Measurements from ENCODE around the gene MPL. TPM values are rescaled to one million over a fixed set of nuclear protein-coding genes. Genes with fewer than 3 reads are reported as not detected.

MPL gene
- total and polyA plus RNA-seq, 8 donors = not detected

- peak in 1 of 2 donors; percentile 84 for DNase-seq
- WGBS, 5 donors = 14 to 37% (median 24%) methylated on average over 9 to 22 of the region's 22 CpGs
- TF ChIP-seq CTCF (IDR thresholded peaks at IDR 0.05) = no peak
- no peak for TF ChIP-seq POLR2AphosphoS5 (IDR thresholded peaks at IDR 0.05)
- no peak for TF ChIP-seq POLR2A (IDR thresholded peaks at IDR 0.05)
- TF ChIP-seq EP300 (IDR thresholded peaks at IDR 0.05) = no peak
- H3K27me3 ChIP-seq = no peaks in the 10 kb centered on the region
- no peaks in the 10 kb centered on the region for H3K36me3 ChIP-seq
- H3K9me3 ChIP-seq = no peaks in the 10 kb centered on the region
- H3K4me1 ChIP-seq = peaks cover 7 to 43% (median 25%) of the 10 kb centered on the region in 4 donors
- peak overlapping the region; percentile 88 to 97 (median 93) for H3K27ac ChIP-seq
- intact Hi-C loops (cut with DNase I; ENCODE audit: low total_unique reads) = no loop called here
- H3K4me3 ChIP-seq = peak overlapping the region; percentile 53 to 55 (median 54)
Measured at GRCh38 chr1:43348343-43348808, 10.8 kb downstream of the MPL start.

DNA sequence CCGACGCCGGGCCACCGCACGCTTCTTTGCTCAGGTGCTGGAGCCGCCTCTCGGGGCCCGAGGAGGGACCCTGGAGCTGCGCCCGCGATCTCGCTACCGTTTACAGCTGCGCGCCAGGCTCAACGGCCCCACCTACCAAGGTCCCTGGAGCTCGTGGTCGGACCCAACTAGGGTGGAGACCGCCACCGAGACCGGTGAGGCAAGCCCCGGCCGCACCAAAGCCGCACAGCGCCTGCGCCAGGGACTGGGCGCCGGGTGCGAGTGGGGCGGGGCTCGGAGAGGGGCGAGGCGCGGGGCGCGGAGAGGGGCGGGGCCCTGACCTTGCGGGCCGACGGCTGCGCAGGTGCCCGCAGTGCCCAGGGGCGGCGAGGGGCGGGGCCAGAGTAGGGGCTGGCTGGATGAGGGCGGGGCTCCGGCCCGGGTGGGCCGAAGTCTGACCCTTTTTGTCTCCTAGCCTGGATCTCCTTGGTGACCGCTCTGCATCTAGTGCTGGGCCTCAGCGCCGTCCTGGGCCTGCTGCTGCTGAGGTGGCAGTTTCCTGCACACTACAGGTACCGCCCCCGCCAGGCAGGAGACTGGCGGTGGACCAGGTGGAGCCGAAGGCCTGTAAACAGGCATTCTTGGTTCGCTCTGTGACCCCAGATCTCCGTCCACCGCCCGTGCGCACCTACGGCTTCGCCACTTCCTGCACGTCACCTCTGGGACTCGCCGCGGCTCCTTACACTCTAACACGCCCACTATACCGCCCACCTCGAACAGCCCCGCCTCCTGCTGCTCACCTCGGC lies 11.4 kb downstream of the MPL start:
- peak overlapping the region; percentile 53 to 55 (median 54) for H3K4me3 ChIP-seq
- H3K27ac ChIP-seq = peak overlapping the region; percentile 88 to 97 (median 93)
- no peaks in the 10 kb centered on the region for H3K27me3 ChIP-seq
- no peaks in the 10 kb centered on the region for H3K36me3 ChIP-seq
- intact Hi-C loops (cut with DNase I; ENCODE audit: low total_unique reads) = no loop called here
- peak; percentile 96 to 97 for DNase-seq
- peaks cover 7 to 43% (median 25%) of the 10 kb centered on the region in 4 donors for H3K4me1 ChIP-seq
- TF ChIP-seq POLR2AphosphoS5 (IDR thresholded peaks at IDR 0.05) = peak; percentile 49 to 89 (median 88)
- no peak for TF ChIP-seq EP300 (IDR thresholded peaks at IDR 0.05)
- peak in 1 of 4 donors; percentile 24 for TF ChIP-seq POLR2A (IDR thresholded peaks at IDR 0.05)
- H3K9me3 ChIP-seq = no peaks in the 10 kb centered on the region
- WGBS, 5 donors = 7 to 25% (median 13%) methylated on average over 26 to 72 of the region's 72 CpGs

DNA sequence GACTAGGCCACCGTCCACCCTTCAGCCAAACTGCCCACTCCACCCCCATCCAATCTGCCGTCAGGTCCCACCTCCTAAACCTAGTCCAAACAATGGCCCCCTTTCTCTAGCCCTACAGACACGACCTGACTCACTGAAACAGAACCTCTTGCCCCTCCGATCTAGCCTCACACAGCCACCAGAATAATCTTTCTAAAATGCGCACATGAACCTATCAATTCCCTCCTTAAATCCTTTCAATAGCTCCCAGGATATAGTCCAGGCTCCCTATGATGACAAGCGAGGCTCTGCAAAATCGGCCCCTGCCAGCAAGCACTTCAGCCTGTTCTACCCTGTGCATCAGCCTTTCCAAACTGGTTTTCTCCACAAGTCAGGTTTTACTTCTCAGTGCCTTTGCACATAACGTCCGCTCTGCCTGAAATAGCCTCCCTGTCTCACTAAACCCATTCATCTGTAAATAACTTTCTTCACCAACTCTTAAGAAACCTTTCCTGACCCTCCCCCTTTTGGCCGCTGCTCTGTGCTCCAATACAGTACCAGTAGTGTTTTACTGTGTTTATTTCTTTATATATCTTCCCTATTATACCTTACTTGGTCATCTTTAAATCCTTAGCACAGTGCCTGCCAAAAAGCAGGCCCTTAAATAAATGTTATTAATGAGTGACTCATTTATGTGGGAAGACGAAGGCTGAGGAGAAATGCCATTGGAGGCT lies 12.1 kb downstream of the MPL start:
- Histone ChIP-seq H3K27me3 (no peaks in the 10 kb centered on the region), H3K27ac (peak overlapping the region; percentile 88 to 97 (median 93)), H3K4me1 (peaks cover 7 to 36% (median 23%) of the 10 kb centered on the region in 4 donors), H3K9me3 (no peaks in the 10 kb centered on the region), H3K36me3 (no peaks in the 10 kb centered on the region), H3K4me3 (peak overlapping the region; percentile 53 to 55 (median 54))
- intact Hi-C loops (cut with DNase I; ENCODE audit: low total_unique reads) = no loop called here
- DNase-seq = peak in 1 of 2 donors; percentile 65
- WGBS, 5 donors = 28 to 43% (median 32%) methylated on average over 11 of the region's 11 CpGs
- TF ChIP-seq CTCF (IDR thresholded peaks at IDR 0.05) (no peak), POLR2AphosphoS5 (IDR thresholded peaks at IDR 0.05) (no peak), POLR2A (IDR thresholded peaks at IDR 0.05) (no peak), EP300 (IDR thresholded peaks at IDR 0.05) (no peak)

DNA sequence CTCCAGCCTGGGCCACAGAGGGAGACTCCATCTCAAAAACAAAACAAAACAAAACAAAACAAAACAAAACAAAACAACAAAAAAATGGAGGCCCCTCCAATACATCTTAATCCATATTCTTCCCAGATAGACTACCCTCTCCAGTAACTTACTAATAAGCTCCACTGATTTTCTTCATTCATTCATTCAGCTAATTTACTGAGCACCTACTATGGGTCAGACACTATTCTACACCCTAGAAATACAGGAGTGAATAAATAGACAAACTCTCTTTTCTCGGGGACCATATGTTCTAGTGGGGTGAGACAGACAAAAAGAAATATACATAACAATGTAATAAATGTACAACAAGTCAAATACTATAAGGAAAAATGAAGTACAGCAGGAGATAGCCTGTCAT lies 13.4 kb downstream of the MPL start:
- Histone ChIP-seq H3K4me1 (peaks cover 7 to 27% (median 17%) of the 10 kb centered on the region in 4 donors), H3K27me3 (no peaks in the 10 kb centered on the region), H3K9me3 (no peaks in the 10 kb centered on the region), H3K4me3 (no peak overlapping the region), H3K36me3 (no peaks in the 10 kb centered on the region), H3K27ac (peak overlapping the region in 2 of 5 donors; percentile 3 to 46)
- WGBS, 5 donors = 85 to 95% (median 92%) methylated on average over 1 of the region's 1 CpG
- TF ChIP-seq POLR2AphosphoS5 (IDR thresholded peaks at IDR 0.05) (no peak), POLR2A (IDR thresholded peaks at IDR 0.05) (no peak), CTCF (IDR thresholded peaks at IDR 0.05) (no peak), EP300 (IDR thresholded peaks at IDR 0.05) (no peak)
- intact Hi-C loops (cut with DNase I; ENCODE audit: low total_unique reads) = no loop called here
- no peak for DNase-seq
